Progenitor cell of endocrine pancreas (in vitro differentiated cells): ENCODE results near the gene ETV2. TPM values are rescaled to one million over a fixed set of nuclear protein-coding genes. Genes with fewer than 3 reads are reported as not detected.
"Not testable (repeated sequence)": the region's sequence is repeated elsewhere in the genome, so short reads cannot be mapped to it uniquely, and the experiment has no call there.

Source experiments
- DNase-seq: peaks from one replicate; pipeline ENCODE4 v3.0.0; 2021; ENCODE audit warnings: low spot score; ENCODE audit not compliant: unreplicated experiment
- H3K27ac Mint-ChIP-seq: 2 replicates; pipeline ENCODE4 v1.8.0; 2021; ENCODE audit warnings: mild to moderate bottlenecking, moderate library complexity, mixed read lengths
- H3K27me3 Mint-ChIP-seq: 2 replicates; pipeline ENCODE4 v1.8.0; 2021; ENCODE audit warnings: mixed read lengths
- H3K36me3 Mint-ChIP-seq: 2 replicates; pipeline ENCODE4 v1.8.0; 2022; ENCODE audit warnings: mixed read lengths; ENCODE audit not compliant: insufficient read depth
- H3K4me1 Mint-ChIP-seq: 2 replicates; pipeline ENCODE4 v1.8.0; 2021; ENCODE audit warnings: low read depth, mixed read lengths
- H3K4me3 Mint-ChIP-seq: 2 replicates; pipeline ENCODE4 v1.8.0; 2021; ENCODE audit warnings: low read depth, mild to moderate bottlenecking, moderate library complexity, mixed read lengths
- H3K9me3 Mint-ChIP-seq: 2 replicates; pipeline ENCODE4 v1.8.0; 2021; ENCODE audit warnings: low read depth, mixed read lengths
- total RNA-seq: library from RNA; stranded (reverse); gene quantifications from 2 replicates; pipeline ENCODE4 v1.2.1, GENCODE V29; 2021
- TF ChIP-seq, protein P1 (sequence below): fragments of 200-600 bp; sonication (generic); IDR thresholded peaks from one replicate; pipeline ENCODE4 v1.5.0; 2021; ENCODE audit warnings: antibody characterized with exemption, mild to moderate bottlenecking; ENCODE audit not compliant: unreplicated experiment

The ETV2 gene
- total RNA-seq, 1 donor from 2014 or later, result 1.0 TPM

DNA sequence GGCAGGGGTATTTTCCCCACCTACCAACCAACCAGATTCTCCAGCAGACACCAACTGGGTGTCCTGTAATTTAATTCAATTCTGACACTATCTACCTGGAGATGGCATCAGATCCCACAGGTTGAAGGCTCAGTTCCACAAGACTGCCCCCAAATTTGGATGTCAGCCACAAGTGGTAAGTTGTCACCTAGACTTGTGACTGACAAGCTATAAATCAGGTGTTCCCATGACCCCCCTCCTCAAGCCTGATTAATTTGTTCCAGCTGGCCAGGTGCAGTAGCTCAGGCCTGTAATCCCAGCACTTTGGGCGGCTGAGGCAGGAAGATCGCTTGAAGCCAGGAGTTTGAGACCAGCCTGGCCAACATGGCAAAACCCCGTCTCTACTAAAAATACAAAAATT lies 39.6 kb upstream of the ETV2 start:
- no peaks in the 10 kb centered on the region for H3K9me3 Mint-ChIP-seq
- no peaks in the 10 kb centered on the region for H3K36me3 Mint-ChIP-seq
- TF ChIP-seq, protein P1, sequence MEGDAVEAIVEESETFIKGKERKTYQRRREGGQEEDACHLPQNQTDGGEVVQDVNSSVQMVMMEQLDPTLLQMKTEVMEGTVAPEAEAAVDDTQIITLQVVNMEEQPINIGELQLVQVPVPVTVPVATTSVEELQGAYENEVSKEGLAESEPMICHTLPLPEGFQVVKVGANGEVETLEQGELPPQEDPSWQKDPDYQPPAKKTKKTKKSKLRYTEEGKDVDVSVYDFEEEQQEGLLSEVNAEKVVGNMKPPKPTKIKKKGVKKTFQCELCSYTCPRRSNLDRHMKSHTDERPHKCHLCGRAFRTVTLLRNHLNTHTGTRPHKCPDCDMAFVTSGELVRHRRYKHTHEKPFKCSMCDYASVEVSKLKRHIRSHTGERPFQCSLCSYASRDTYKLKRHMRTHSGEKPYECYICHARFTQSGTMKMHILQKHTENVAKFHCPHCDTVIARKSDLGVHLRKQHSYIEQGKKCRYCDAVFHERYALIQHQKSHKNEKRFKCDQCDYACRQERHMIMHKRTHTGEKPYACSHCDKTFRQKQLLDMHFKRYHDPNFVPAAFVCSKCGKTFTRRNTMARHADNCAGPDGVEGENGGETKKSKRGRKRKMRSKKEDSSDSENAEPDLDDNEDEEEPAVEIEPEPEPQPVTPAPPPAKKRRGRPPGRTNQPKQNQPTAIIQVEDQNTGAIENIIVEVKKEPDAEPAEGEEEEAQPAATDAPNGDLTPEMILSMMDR, result no peak
- no peak for DNase-seq
- H3K27me3 Mint-ChIP-seq, result peaks cover 25% of the 10 kb centered on the region
- H3K4me3 Mint-ChIP-seq, result no peak overlapping the region
- peaks cover 9% of the 10 kb centered on the region for H3K4me1 Mint-ChIP-seq
- no peak overlapping the region for H3K27ac Mint-ChIP-seq

DNA sequence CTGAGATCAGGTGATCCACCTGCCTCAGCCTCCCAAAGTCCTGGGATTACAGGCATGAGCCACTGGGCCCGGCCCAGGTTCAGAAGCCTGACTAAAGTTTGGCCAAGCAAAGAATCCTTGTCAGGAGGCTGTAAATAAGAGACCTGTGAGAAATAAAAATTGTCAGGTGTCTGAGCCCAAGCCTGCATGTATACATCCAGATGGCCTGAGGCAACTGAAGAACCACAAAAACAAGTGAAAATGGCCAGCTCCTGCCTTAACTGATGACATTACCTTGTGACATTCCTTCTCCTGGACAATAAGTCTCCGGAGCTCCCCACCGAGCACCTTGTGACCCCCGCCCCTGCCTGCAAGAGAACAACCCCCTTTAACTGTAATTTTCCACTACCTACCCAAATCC lies 37.1 kb upstream of the ETV2 start:
- H3K36me3 Mint-ChIP-seq, H3K9me3 Mint-ChIP-seq, H3K4me3 Mint-ChIP-seq, H3K4me1 Mint-ChIP-seq, DNase-seq: not testable (repeated sequence)
- Mint-ChIP-seq H3K27me3 (peaks cover 27% of the 10 kb centered on the region), H3K27ac (peak overlapping the region; percentile 93)

DNA sequence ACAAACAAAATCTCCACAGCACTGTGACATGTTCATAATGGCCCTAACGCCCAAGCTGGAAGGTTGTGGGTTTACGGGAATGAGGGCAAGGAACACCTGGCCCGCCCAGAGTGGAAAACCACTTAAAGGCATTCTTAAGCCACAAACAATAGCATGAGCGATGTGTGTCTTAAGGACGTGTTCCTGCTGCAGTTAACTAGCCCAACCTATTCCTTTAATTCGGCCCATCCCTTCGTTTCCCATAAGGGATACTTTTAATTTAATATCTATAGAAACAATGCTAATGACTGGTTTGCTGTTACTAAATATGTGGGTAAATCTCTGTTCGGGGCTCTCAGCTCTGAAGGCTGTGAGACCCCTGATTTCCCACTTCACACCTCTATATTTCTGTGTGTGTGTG lies 34.4 kb upstream of the ETV2 start:
- not testable (repeated sequence) for H3K36me3 Mint-ChIP-seq, H3K4me1 Mint-ChIP-seq, DNase-seq, H3K4me3 Mint-ChIP-seq, H3K9me3 Mint-ChIP-seq, H3K27ac Mint-ChIP-seq
- H3K27me3 Mint-ChIP-seq, result peaks cover 17% of the 10 kb centered on the region

DNA sequence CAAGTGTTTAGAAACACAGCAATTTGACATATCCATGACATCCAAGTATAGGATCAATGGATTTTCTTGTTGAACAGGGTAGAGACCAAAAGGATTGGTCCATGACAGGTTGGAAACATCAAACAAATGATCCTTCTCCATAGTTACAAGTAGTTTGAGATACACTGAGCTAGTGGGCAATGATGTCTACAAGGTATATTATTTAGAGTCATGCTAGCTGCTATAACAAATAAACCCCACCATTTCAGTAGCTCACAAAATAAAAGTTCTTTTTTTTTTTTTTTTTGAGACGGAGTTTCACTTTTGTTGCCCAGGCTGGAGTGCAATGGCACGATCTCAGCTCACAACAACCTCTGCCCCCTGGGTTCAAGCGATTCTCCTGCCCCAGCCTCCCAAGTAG lies 33.9 kb upstream of the ETV2 start:
- no peak overlapping the region for H3K4me3 Mint-ChIP-seq
- DNase-seq, result no peak
- peaks cover 8% of the 10 kb centered on the region for H3K9me3 Mint-ChIP-seq
- H3K36me3 Mint-ChIP-seq, result no peaks in the 10 kb centered on the region
- H3K27me3 Mint-ChIP-seq, result peaks cover 14% of the 10 kb centered on the region
- H3K4me1 Mint-ChIP-seq, result peaks cover 5% of the 10 kb centered on the region
- TF ChIP-seq, protein P1, result no peak
- H3K27ac Mint-ChIP-seq, result no peak overlapping the region

DNA sequence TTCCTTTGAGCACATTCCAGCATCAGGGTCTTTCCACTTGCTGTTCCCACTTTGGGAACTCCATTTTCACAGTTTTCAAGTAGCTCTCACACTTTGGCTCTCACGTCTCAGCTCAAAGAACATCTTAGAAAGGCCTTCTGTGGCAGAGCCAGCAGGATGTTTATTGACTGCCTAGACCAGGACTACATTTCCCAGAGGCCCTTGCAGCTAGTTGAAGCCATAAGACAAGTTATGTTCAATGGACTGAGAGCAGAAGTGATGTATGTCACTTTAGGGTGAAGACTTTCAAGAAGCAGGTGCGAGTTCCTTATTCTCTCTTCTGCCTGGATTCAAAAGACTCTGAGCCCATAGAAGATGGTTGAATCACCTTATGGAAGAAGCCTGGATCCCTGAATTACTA lies 33.3 kb upstream of the ETV2 start:
- Mint-ChIP-seq H3K4me3 (no peak overlapping the region), H3K27me3 (peaks cover 10% of the 10 kb centered on the region), H3K27ac (no peak overlapping the region), H3K36me3 (no peaks in the 10 kb centered on the region), H3K9me3 (peaks cover 8% of the 10 kb centered on the region), H3K4me1 (peaks cover 5% of the 10 kb centered on the region)
- DNase-seq, result no peak
- TF ChIP-seq, protein P1, result no peak

DNA sequence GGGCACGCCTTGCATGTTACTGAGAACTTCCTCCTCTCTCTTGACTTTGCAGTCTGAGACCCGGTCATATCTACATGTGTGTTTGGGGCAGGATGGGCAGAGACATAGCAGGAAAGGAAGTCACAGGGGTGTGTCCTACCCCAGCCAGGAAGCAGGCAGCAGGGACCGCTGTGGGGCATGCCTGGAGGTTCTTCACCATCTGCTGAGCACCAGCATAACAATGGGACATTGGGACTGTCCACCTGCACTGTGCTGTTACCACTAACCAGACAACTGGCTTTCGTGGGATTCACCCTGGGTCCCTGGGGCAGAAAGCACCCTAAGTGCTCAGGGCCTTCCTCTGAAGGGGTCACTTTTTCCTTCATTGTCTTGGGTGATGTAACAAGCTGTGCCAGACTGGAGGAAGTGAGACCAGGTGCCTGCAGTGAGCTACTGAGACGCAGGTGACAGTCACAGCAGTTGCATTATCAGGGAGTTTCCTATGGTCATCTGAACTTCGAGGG lies 31.6 kb upstream of the ETV2 start:
- peaks cover under 1% of the 10 kb centered on the region for H3K4me1 Mint-ChIP-seq
- H3K27ac Mint-ChIP-seq, result no peak overlapping the region
- no peak for DNase-seq
- H3K4me3 Mint-ChIP-seq, result no peak overlapping the region
- TF ChIP-seq, protein P1, result no peak
- H3K27me3 Mint-ChIP-seq, result peaks cover 7% of the 10 kb centered on the region
- no peaks in the 10 kb centered on the region for H3K36me3 Mint-ChIP-seq
- H3K9me3 Mint-ChIP-seq, result peaks cover 8% of the 10 kb centered on the region
